ENCODE results near the gene CFAP221. TPM values are rescaled to one million over a fixed set of nuclear protein-coding genes. Genes with fewer than 3 reads are reported as not detected.

CFAP221 gene
- total RNA-seq, 1 donor from 2014 or later, result 0.45 TPM

DNA sequence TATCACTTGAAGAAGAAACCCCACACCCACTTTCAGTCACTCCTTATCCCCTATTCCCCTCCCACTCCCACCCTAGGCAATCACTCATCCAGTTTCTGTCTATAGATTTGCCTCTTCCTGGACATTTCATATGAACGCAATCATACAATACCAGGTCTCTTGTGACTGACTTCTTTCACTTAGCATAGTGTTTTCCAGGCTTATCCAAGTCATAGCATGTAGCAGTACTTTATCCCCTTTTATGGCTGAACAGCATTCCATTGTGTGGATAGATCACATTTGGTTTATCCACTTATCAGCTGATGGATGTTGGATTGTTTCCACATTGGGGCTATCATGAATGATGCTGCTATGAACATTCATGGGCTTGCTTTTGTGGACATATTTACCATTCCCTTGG lies 6.6 kb downstream of the CFAP221 start:
- DNase-seq (ENCODE audit: low spot score), result no peak
- Mint-ChIP-seq H3K27me3 (ENCODE audit: low read depth) (peaks cover 21% of the 10 kb centered on the region), H3K4me3 (ENCODE audit: unreplicated experiment) (no peak overlapping the region), H3K9me3 (ENCODE audit: low read depth) (no peaks in the 10 kb centered on the region), H3K36me3 (ENCODE audit: low read depth) (no peaks in the 10 kb centered on the region), H3K27ac (ENCODE audit: unreplicated experiment) (no peak overlapping the region), H3K4me1 (ENCODE audit: low read depth) (no peaks in the 10 kb centered on the region)
- TF ChIP-seq, protein P1, sequence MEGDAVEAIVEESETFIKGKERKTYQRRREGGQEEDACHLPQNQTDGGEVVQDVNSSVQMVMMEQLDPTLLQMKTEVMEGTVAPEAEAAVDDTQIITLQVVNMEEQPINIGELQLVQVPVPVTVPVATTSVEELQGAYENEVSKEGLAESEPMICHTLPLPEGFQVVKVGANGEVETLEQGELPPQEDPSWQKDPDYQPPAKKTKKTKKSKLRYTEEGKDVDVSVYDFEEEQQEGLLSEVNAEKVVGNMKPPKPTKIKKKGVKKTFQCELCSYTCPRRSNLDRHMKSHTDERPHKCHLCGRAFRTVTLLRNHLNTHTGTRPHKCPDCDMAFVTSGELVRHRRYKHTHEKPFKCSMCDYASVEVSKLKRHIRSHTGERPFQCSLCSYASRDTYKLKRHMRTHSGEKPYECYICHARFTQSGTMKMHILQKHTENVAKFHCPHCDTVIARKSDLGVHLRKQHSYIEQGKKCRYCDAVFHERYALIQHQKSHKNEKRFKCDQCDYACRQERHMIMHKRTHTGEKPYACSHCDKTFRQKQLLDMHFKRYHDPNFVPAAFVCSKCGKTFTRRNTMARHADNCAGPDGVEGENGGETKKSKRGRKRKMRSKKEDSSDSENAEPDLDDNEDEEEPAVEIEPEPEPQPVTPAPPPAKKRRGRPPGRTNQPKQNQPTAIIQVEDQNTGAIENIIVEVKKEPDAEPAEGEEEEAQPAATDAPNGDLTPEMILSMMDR (IDR thresholded peaks at IDR 0.05), result no peak

DNA sequence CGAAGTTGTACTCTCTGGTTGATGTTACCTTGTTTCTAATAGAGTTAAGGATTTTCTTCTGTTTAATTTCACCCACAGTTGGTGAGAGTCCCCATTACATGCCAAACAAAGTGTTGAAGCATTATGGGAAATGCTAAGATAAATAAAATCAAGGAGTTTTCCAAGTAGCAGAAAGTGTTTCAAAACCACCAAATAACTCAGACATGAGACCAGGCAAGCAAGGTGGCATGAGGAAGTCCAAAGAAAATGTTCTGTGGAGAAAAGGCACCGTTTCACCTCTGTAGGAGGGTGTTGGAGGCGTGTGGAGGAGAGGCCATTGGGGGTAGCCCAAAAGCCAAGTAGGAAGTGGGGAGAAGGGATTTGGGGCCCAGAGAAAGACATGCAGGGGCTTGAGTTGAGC lies 8.7 kb downstream of the CFAP221 start:
- no peaks in the 10 kb centered on the region for H3K9me3 Mint-ChIP-seq (ENCODE audit: low read depth)
- TF ChIP-seq, protein P1 (IDR thresholded peaks at IDR 0.05), result no peak
- H3K27ac Mint-ChIP-seq (ENCODE audit: unreplicated experiment), result no peak overlapping the region
- H3K4me3 Mint-ChIP-seq (ENCODE audit: unreplicated experiment), result no peak overlapping the region
- no peaks in the 10 kb centered on the region for H3K4me1 Mint-ChIP-seq (ENCODE audit: low read depth)
- no peaks in the 10 kb centered on the region for H3K36me3 Mint-ChIP-seq (ENCODE audit: low read depth)
- no peak for DNase-seq (ENCODE audit: low spot score)
- peaks cover 19% of the 10 kb centered on the region for H3K27me3 Mint-ChIP-seq (ENCODE audit: low read depth)

DNA sequence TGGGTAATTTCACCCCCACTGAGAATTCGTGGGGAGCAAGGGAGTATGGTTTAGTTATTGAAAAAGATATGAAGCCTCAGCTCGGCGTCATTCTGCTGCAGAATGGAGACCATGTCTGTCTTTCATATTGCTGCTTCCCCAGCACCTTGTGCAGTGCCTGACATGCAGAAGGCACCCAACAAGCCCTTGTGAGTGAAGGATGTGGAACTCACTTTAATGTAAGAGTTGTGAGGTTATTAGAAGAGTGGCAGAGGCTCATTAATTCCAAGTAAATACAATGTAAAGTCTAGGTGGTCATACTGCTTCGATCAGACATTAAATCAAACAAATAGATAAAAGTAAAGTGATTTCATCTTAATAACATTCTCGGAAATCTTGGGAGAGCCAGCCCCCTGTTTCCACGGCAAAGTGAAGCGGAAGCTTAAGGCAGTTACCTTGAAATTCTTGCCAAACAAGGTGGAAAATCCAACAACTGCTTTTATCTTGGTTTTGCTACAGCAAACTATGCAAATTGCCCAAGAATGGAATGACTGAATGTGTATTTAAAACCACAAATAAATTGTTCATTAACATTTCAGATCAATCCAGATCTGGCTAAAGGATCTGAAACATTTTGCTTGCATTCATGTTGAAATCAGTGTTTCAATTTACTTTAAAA lies 9.6 kb downstream of the CFAP221 start:
- H3K27ac Mint-ChIP-seq (ENCODE audit: unreplicated experiment), result no peak overlapping the region
- H3K36me3 Mint-ChIP-seq (ENCODE audit: low read depth), result no peaks in the 10 kb centered on the region
- TF ChIP-seq, protein P1 (IDR thresholded peaks at IDR 0.05), result no peak
- DNase-seq (ENCODE audit: low spot score), result no peak
- H3K9me3 Mint-ChIP-seq (ENCODE audit: low read depth), result no peaks in the 10 kb centered on the region
- no peaks in the 10 kb centered on the region for H3K4me1 Mint-ChIP-seq (ENCODE audit: low read depth)
- peaks cover 22% of the 10 kb centered on the region for H3K27me3 Mint-ChIP-seq (ENCODE audit: low read depth)
- H3K4me3 Mint-ChIP-seq (ENCODE audit: unreplicated experiment), result no peak overlapping the region

DNA sequence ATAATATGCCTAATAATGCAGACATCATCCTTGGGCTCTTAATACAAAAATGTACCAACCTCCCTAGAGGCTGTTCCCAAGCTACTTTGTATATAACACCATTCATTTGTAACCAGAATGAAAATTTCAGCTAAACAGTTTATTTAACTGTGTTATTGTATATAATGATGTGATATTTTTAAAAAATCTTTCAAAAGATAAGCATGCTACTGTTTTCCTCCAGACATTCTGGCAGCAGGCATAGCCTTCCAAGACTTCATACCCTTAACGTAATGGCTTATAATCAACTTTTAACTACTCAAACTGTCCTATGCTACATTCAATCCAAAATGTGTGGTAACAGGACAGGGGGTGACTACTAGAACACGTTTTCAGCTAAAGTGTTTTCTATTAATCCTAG lies 21.2 kb downstream of the CFAP221 start:
- no peak overlapping the region for H3K4me3 Mint-ChIP-seq (ENCODE audit: unreplicated experiment)
- DNase-seq (ENCODE audit: low spot score), result no peak
- no peaks in the 10 kb centered on the region for H3K36me3 Mint-ChIP-seq (ENCODE audit: low read depth)
- no peaks in the 10 kb centered on the region for H3K4me1 Mint-ChIP-seq (ENCODE audit: low read depth)
- no peak overlapping the region for H3K27ac Mint-ChIP-seq (ENCODE audit: unreplicated experiment)
- peaks cover 5% of the 10 kb centered on the region for H3K27me3 Mint-ChIP-seq (ENCODE audit: low read depth)
- TF ChIP-seq, protein P1 (IDR thresholded peaks at IDR 0.05), result no peak
- peaks cover 25% of the 10 kb centered on the region for H3K9me3 Mint-ChIP-seq (ENCODE audit: low read depth)

DNA sequence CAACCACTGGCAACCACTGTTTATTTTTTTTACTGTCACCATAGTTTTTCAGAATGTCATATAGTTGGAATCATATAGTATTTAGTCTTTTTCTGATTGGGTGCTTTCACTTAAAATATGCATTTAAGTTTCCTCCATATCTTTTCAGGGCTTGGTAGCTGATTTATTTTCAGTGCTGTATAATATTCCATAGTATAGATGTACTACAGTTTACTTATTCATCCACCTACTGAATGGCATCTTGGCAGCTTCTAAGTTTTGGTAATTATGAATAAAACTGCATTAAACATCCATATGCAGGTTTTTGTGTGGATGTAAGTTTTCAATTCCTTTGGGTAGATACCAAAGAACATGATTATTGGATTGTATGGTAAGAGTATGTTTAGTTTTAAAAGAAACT lies 23.0 kb downstream of the CFAP221 start:
- no peak overlapping the region for H3K27ac Mint-ChIP-seq (ENCODE audit: unreplicated experiment)
- H3K27me3 Mint-ChIP-seq (ENCODE audit: low read depth), result peaks cover 5% of the 10 kb centered on the region
- DNase-seq (ENCODE audit: low spot score), result no peak
- H3K36me3 Mint-ChIP-seq (ENCODE audit: low read depth), result no peaks in the 10 kb centered on the region
- H3K9me3 Mint-ChIP-seq (ENCODE audit: low read depth), result peaks cover 26% of the 10 kb centered on the region
- TF ChIP-seq, protein P1 (IDR thresholded peaks at IDR 0.05), result no peak
- H3K4me3 Mint-ChIP-seq (ENCODE audit: unreplicated experiment), result no peak overlapping the region
- no peaks in the 10 kb centered on the region for H3K4me1 Mint-ChIP-seq (ENCODE audit: low read depth)

Measured in chondrocyte (in vitro differentiated cells).